SJSA1 (cell line): ENCODE results near the gene PSG1. TPM values are rescaled to one million over a fixed set of nuclear protein-coding genes. Genes with fewer than 3 reads are reported as not detected.
"Not testable (repeated sequence)": the region's sequence is repeated elsewhere in the genome, so short reads cannot be mapped to it uniquely, and the experiment has no call there.

Experiments
- DNase-seq, 2 experiments: peaks; one replicate each; pipeline ENCODE4 v3.0.0-alpha.2; 2015 to 2020; ENCODE audit warnings: low spot score in 2 of 2, low read depth in 1 of 2
- H3K27ac ChIP-seq: fragments of 250-450 bp; sonication (Bioruptor Pico); 2 replicates; pipeline ENCODE4 v1.5.1; 2020; ENCODE audit warnings: mild to moderate bottlenecking, moderate library complexity
- H3K27me3 ChIP-seq: fragments of 250-450 bp; sonication (Bioruptor Pico); replicated peaks from 2 replicates; pipeline ENCODE4 v1.5.1; 2020; ENCODE audit warnings: mild to moderate bottlenecking, moderate library complexity
- H3K36me3 ChIP-seq: fragments of 250-450 bp; sonication (Bioruptor Pico); 2 replicates; pipeline ENCODE4 v1.5.1; 2020; ENCODE audit warnings: mild to moderate bottlenecking
- H3K4me1 ChIP-seq: fragments of 250-450 bp; sonication (Bioruptor Pico); replicated peaks from 2 replicates; pipeline ENCODE4 v1.6.1; 2021; ENCODE audit warnings: mild to moderate bottlenecking
- H3K4me3 ChIP-seq: fragments of 250-450 bp; sonication (Bioruptor Pico); 2 replicates; pipeline ENCODE4 v1.5.1; 2020; ENCODE audit warnings: mild to moderate bottlenecking
- H3K9me3 ChIP-seq: fragments of 250-450 bp; sonication (Bioruptor Pico); replicated peaks from 2 replicates; pipeline ENCODE4 v1.5.1; 2020; ENCODE audit warnings: mild to moderate bottlenecking
- total RNA-seq: library from RNA; depleted of rRNA; stranded (reverse); fragments of >200 nt; shearing (Covaris generic); gene quantifications from 2 replicates; pipeline ENCODE4 v1.2.3, GENCODE V29; 2014

The PSG1 gene
- total RNA-seq, 1 experiment from 2014 or later, result 0.05 TPM

- H3K4me3 ChIP-seq, H3K36me3 ChIP-seq, H3K9me3 ChIP-seq, H3K27me3 ChIP-seq: not testable (repeated sequence)
- H3K27ac ChIP-seq, result peak overlapping the region; percentile 61
- peak in 1 of 2 experiments; percentile 18 for DNase-seq
- H3K4me1 ChIP-seq, result peaks cover 19% of the 10 kb centered on the region
Measured at GRCh38 chr19:42899674-42900073, 20.2 kb upstream of the PSG1 start.

GRCh38 chr19:42899110-42899509, 19.6 kb upstream of the PSG1 start:
- DNase-seq, result peak in 1 of 2 experiments; percentile 59
- peaks cover 19% of the 10 kb centered on the region for H3K4me1 ChIP-seq
- peak overlapping the region; percentile 91 for H3K27ac ChIP-seq
- H3K4me3 ChIP-seq, H3K27me3 ChIP-seq, H3K36me3 ChIP-seq, H3K9me3 ChIP-seq: not testable (repeated sequence)

GRCh38 chr19:42898656-42899055, 19.1 kb upstream of the PSG1 start:
- not testable (repeated sequence) for H3K27me3 ChIP-seq, H3K36me3 ChIP-seq, H3K9me3 ChIP-seq, H3K4me3 ChIP-seq, DNase-seq
- Histone ChIP-seq H3K27ac (peak overlapping the region; percentile 91), H3K4me1 (peaks cover 19% of the 10 kb centered on the region)

DNA sequence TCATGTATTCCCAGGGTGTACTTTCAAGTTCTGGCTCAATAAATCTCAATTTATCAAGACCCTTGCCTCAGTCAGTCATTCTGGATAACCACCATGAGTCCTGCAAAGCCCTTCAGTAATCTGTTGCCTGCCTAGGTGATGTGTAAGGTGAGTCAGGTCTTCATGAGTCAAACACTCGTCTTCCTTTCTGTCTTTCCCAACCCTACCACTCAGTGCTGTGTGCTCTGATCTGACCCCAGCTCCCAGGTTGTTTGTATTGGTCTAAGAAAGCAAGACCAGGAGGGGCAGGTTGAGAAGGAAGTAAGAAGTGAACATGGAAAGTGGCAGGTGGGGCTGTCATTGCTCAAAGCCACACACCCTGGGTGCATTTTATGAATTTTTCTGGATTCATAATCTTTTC, 18.2 kb upstream of the PSG1 start:
- H3K27me3 ChIP-seq, DNase-seq, H3K4me3 ChIP-seq, H3K36me3 ChIP-seq, H3K9me3 ChIP-seq: not testable (repeated sequence)
- Histone ChIP-seq H3K4me1 (peaks cover 19% of the 10 kb centered on the region), H3K27ac (peak overlapping the region; percentile 91; the same call in 1 of the 2 replicates)

- H3K36me3 ChIP-seq, DNase-seq, H3K4me3 ChIP-seq, H3K27me3 ChIP-seq, H3K9me3 ChIP-seq: not testable (repeated sequence)
- Histone ChIP-seq H3K27ac (peak overlapping the region; percentile 98), H3K4me1 (peaks cover 29% of the 10 kb centered on the region)
Measured at GRCh38 chr19:42890446-42890845, 10.9 kb upstream of the PSG1 start.

GRCh38 chr19:42887876-42888445, 8.4 kb upstream of the PSG1 start:
- Histone ChIP-seq H3K27ac (peak overlapping the region; percentile 90), H3K4me1 (peaks cover 36% of the 10 kb centered on the region)
- not testable (repeated sequence) for H3K9me3 ChIP-seq, H3K4me3 ChIP-seq, H3K27me3 ChIP-seq, H3K36me3 ChIP-seq
- DNase-seq, result peak in 1 of 2 experiments; percentile 34

- not testable (repeated sequence) for DNase-seq, H3K4me3 ChIP-seq, H3K27ac ChIP-seq, H3K27me3 ChIP-seq, H3K36me3 ChIP-seq, H3K9me3 ChIP-seq
- peaks cover 14% of the 10 kb centered on the region for H3K4me1 ChIP-seq
Measured at GRCh38 chr19:42882730-42883129, 3.2 kb upstream of the PSG1 start.

DNA sequence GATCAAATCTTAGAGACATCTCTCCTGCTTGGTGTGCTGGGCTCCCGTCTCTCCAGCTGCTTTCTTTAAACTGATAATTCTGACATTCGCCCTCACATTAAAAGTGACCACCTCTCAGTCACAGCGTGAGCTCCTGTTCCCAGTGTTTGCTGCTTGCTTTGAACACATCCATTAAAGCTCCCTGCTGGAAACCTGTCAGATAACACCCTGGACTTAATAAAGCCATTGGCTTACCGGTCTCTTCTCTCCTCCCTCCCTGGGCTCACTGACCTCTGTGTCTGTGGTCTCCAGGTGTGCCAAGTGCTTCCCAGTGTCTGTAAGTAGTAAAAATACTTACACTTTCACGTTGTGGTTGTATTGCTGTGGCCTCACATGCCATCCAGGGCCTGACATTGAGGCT, 2.5 kb upstream of the PSG1 start:
- not testable (repeated sequence) for H3K27ac ChIP-seq, H3K4me1 ChIP-seq, H3K4me3 ChIP-seq, H3K27me3 ChIP-seq, H3K36me3 ChIP-seq, H3K9me3 ChIP-seq, DNase-seq

DNA sequence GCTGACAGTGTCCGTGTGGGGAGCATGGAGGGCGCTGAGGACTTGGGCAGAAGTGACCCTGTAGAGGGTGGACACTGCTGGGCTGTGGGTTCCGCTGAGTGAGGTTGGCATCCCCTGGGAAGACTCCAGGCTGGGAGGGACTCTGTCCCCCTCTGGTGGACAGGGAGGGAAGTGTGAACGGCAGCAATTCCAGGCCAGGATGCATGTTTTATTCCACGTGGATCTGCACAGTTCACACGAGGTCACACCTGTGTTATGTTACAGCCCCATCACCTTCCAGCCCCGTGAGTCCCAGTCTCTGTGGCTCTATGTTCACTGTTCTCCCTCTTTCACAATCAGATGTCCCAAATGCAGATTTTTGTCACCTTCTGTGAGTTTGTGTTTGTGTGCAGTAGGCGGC, 1.8 kb upstream of the PSG1 start:
- peaks cover 14% of the 10 kb centered on the region for H3K4me1 ChIP-seq
- not testable (repeated sequence) for H3K4me3 ChIP-seq, H3K36me3 ChIP-seq, H3K27ac ChIP-seq, H3K27me3 ChIP-seq, H3K9me3 ChIP-seq
- DNase-seq, result peak in 1 of 2 experiments; percentile 36

DNA sequence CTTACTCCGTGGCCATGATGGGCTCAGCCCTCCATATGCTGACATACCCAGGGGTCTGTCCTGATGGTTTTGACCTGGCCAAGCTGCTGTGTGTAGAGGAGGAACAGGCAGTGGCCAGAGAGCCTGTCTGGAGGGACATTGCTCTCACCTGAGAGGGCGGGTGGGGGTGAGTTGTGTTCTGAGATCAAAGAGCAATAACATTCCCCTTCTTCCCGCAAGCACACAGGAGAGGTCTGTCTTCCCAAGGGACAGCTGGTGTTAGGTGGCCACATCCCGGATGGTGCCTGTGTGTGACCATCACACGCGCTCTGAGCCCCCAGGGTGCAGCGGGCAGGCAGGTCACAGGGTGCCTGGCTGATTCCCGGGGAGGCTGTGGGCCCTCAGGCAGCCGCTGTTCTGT, 1.1 kb upstream of the PSG1 start:
- H3K4me3 ChIP-seq, H3K27ac ChIP-seq, H3K9me3 ChIP-seq, DNase-seq, H3K27me3 ChIP-seq, H3K36me3 ChIP-seq: not testable (repeated sequence)
- H3K4me1 ChIP-seq, result peaks cover 21% of the 10 kb centered on the region

- H3K36me3 ChIP-seq, DNase-seq, H3K4me3 ChIP-seq, H3K27me3 ChIP-seq, H3K9me3 ChIP-seq: not testable (repeated sequence)
- Histone ChIP-seq H3K27ac (peak overlapping the region; percentile 98), H3K4me1 (peaks cover 25% of the 10 kb centered on the region)
Measured at GRCh38 chr19:42876596-42876995, 2.9 kb downstream of the PSG1 start.

GRCh38 chr19:42875881-42876280, 3.6 kb downstream of the PSG1 start:
- H3K4me3 ChIP-seq, H3K9me3 ChIP-seq, H3K27me3 ChIP-seq, H3K36me3 ChIP-seq: not testable (repeated sequence)
- peak in 1 of 2 experiments; percentile 48 for DNase-seq
- Histone ChIP-seq H3K27ac (peak overlapping the region; percentile 98), H3K4me1 (peaks cover 25% of the 10 kb centered on the region)

DNA sequence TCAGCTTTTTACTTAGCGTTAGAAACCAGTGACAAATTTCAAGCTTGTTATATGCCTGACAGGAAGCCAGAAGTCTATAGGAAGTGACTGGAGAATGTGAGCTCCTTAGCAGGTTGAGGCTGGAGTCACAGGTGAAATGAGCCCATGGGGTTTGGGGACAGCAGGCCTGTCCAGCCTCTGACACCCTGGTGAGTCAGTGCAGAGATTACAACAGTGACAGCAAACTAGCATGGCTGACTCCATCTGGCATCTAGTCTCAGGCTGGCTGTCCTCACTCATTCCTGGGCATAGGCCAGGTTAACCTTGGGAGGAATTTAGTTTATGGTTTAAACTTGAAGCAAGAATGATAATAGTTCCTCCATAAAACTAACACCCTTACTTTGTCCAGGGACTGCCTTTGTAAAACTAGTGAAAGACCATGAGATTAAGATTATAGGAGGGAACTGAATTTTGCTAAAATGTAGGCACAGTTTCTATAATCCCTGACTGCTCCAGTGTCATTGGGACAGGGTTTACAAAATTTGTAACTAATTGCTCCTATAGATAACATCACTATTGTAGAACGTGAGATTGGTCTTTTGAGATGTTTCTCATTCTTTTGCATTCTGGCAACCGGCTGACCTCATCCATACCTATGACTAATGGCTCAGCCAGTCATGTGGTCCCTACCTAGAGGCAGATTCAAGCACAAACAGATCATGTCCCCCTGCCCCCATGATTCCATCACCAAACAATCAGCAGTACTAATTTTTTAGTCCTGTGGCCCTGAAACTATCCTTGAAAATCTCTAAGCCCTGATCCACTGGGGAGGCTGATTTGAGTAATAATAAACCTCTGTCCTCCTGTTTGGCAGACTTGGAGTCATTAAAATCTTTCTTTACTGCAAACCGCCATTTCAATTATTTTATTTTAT, 4.4 kb downstream of the PSG1 start:
- peaks cover 25% of the 10 kb centered on the region for H3K4me1 ChIP-seq
- H3K27ac ChIP-seq, result peak overlapping the region; percentile 98
- H3K9me3 ChIP-seq, H3K27me3 ChIP-seq, H3K4me3 ChIP-seq, H3K36me3 ChIP-seq: not testable (repeated sequence)
- peak; percentile 76 to 80 for DNase-seq

- Histone ChIP-seq H3K4me1 (peaks cover 25% of the 10 kb centered on the region), H3K27ac (peak overlapping the region; percentile 98)
- H3K9me3 ChIP-seq, H3K4me3 ChIP-seq, H3K36me3 ChIP-seq, H3K27me3 ChIP-seq, DNase-seq: not testable (repeated sequence)
Measured at GRCh38 chr19:42874136-42874535, 5.4 kb downstream of the PSG1 start.
